GM21737 (cell line): ENCODE results near the gene ZMYND15.

Experiments
- ATAC-seq: cut with Tn5 transposase; IDR thresholded peaks from one replicate; pipeline ENCODE4 v1.9.1; 2021; ENCODE audit warnings: mild to moderate bottlenecking, moderate library complexity; ENCODE audit not compliant: unreplicated experiment

ZMYND15 gene

GRCh38 chr17:4715063-4715744, 24.4 kb upstream of the ZMYND15 start:
- no peak for ATAC-seq

GRCh38 chr17:4716081-4716480, 23.6 kb upstream of the ZMYND15 start:
- ATAC-seq = no peak

GRCh38 chr17:4717791-4718190, 21.8 kb upstream of the ZMYND15 start:
- ATAC-seq = no peak

- ATAC-seq = no peak
These were observed 21.4 kb upstream of the ZMYND15 start for GRCh38 chr17:4718276-4718675.

DNA sequence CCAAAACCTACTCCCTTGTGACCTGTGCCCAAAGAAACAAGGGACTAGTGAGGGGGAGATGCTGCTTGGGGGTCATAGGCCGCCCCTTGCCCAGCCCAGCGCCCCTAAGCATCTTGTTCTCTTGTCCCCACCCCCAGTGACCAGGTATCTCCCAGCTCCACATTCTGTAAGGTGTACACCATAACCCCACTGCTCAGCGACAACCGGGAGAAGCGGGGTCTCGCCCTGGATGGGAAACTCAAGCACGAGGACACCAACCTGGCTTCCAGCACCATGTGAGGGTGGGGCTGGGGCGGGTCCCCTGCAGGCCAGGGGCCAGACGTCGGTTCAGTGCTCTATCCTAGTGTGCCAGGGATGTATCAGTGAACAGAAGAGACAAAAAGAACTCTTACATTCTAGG, 20.5 kb upstream of the ZMYND15 start:
- no peak for ATAC-seq

GRCh38 chr17:4719684-4720221, 19.9 kb upstream of the ZMYND15 start:
- ATAC-seq = no peak

- ATAC-seq = no peak
These were observed 18.8 kb upstream of the ZMYND15 start for GRCh38 chr17:4720787-4721186.

DNA sequence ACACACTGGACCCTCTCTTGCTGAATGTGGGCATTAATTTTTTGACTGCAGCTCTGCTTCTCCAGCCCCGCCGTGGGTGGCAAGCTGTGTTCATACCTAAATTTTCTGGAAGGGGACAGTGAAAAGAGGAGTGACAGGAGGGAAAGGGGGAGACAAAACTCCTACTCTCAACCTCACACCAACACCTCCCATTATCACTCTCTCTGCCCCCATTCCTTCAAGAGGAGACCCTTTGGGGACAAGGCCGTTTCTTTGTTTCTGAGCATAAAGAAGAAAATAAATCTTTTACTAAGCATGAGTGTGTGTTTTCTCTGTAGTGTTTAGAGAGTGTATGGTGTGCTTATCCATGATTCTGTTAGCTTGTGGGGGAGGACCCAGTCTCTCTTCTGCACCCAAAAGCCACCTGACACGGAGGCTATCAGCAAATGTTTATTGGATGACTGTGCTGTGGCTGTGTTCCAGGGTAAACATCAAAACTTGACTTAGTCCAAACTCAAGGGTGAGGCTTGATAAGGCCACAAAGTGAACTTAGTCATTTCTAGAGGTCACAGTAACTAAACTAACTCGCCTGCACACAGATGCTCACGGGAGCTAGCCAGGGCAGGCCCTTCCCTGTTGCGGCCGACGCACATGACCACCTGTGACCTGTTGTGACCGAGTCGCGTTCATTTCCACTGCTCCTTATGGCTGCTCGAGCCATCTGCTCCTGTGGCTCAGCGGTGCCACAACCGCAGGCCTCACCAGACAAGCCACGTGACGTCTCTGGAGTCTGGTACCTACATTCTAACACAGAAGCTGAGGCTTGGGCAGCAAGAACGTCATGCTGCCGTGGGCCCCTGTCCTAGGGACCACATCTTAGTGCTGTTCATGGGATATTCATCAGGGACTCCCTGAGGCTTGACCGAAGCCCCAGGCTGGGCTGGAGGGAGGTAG, 18.2 kb upstream of the ZMYND15 start:
- no peak for ATAC-seq

GRCh38 chr17:4722678-4723240, 16.9 kb upstream of the ZMYND15 start:
- ATAC-seq = no peak

DNA sequence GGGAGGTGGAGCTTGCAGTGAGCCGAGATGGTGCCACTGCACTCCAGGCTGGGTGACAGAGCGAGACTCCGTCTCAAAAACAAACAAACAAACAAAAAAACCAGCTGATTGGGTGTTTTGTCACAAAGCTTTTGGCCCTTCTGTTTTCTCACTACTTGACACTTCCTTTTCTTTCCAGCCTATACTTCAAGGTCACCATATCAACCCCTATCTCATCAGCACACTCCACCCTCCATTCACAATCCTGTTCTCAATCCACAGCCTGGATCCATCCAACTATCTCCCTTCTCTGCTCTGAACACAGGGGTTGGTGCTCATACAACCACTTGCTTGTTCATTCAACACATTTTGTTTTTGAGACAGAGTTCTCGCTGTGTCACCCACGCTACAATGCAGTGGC, 15.0 kb upstream of the ZMYND15 start:
- no peak for ATAC-seq

- no peak for ATAC-seq
These were observed 13.9 kb upstream of the ZMYND15 start for GRCh38 chr17:4725646-4726310.

DNA sequence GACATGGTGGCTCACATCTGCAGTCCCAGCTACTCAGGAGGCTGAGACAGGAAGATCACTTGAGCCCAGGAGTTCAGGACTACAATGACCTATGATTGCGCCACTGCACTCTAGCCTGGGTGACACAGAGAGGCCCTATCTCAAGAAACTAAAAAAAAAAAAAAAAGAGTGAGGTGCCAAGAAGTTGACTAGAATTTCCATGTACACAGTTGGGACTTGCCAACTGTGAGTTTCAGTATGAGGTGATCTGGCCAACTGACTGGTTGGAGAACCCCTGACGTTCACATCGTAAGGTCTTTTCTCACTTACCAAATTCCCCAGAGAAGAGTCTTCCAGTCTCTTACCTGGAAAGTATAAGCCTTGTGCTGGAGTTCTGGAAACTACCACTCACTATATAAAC, 11.5 kb upstream of the ZMYND15 start:
- ATAC-seq = no peak

GRCh38 chr17:4733073-4733531, 6.5 kb upstream of the ZMYND15 start:
- ATAC-seq = no peak

- no peak for ATAC-seq
These were observed 4.7 kb upstream of the ZMYND15 start for GRCh38 chr17:4734857-4735475.

GRCh38 chr17:4735876-4736651, 3.6 kb upstream of the ZMYND15 start:
- ATAC-seq = no peak

GRCh38 chr17:4738136-4739121, 1.2 kb upstream of the ZMYND15 start:
- ATAC-seq = no peak

- no peak for ATAC-seq
These were observed 355 bp downstream of the ZMYND15 start for GRCh38 chr17:4740025-4740351.

DNA sequence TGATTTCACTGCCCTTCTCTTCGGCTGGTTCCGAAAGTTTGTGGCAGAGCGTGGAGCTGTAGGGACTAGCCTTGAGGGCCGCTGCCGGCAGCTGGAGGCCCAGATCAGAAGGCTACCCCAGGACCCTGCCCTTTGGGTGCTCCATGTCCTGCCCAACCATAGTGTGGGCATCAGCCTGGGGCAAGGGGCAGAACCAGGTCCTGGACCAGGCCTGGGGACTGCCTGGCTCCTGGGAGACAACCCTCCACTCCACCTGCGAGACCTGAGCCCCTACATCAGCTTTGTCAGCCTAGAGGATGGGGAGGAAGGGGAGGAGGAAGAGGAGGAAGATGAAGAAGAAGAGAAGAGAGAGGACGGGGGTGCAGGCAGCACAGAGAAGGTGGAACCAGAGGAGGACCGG, 951 bp downstream of the ZMYND15 start:
- ATAC-seq = no peak

- ATAC-seq = no peak
These were observed 1.9 kb downstream of the ZMYND15 start for GRCh38 chr17:4741544-4741943.
